Smooth muscle cell (in vitro differentiated cells): Measurements from ENCODE around the gene PHLDA2. TPM values are rescaled to one million over a fixed set of nuclear protein-coding genes. Genes with fewer than 3 reads are reported as not detected.
A peak's percentile ranks its signal among the peaks of the same experiment; 100 is the strongest.

Source experiments
- DNase-seq: peaks from one replicate; lab custom pipeline; 2025; ENCODE audit not compliant: unreplicated experiment; lab: John Stamatoyannopoulos, UW
- H2AFZ ChIP-seq: fragments of 200-600 bp; sonication (generic); 2 replicates; pipeline ENCODE4 v1.6.0; 2016; ENCODE audit warnings: antibody characterized with exemption, low read depth, mild to moderate bottlenecking
- H3F3A ChIP-seq: fragments of 200-600 bp; sonication (generic); 2 replicates; pipeline ENCODE4 v1.6.0; 2017; ENCODE audit warnings: antibody characterized with exemption, low read depth
- H3K27ac ChIP-seq: fragments of 200-600 bp; sonication (generic); 2 replicates; pipeline ENCODE4 v1.5.1; 2016; ENCODE audit warnings: low read depth, mild to moderate bottlenecking
- H3K27me3 ChIP-seq: fragments of 200-600 bp; sonication (generic); 2 replicates; pipeline ENCODE4 v1.6.1; 2016; ENCODE audit warnings: low read depth, mild to moderate bottlenecking
- H3K36me3 ChIP-seq: fragments of 200-600 bp; sonication (generic); 2 replicates; pipeline ENCODE4 v1.5.1; 2016; ENCODE audit warnings: low read depth
- H3K4me1 ChIP-seq: fragments of 200-600 bp; sonication (generic); 2 replicates; pipeline ENCODE4 v1.5.1; 2016; ENCODE audit warnings: low read depth
- H3K4me2 ChIP-seq: fragments of 200-600 bp; sonication (generic); 2 replicates; pipeline ENCODE4 v1.6.0; 2016; ENCODE audit warnings: mild to moderate bottlenecking
- H3K4me3 ChIP-seq: fragments of 200-600 bp; sonication (generic); 2 replicates; pipeline ENCODE4 v1.5.1; 2016; ENCODE audit warnings: mild to moderate bottlenecking
- H3K79me2 ChIP-seq: fragments of 200-600 bp; sonication (generic); 2 replicates; pipeline ENCODE4 v1.6.0; 2016; ENCODE audit warnings: low read depth, mild to moderate bottlenecking
- H3K9ac ChIP-seq: fragments of 200-600 bp; sonication (generic); 2 replicates; pipeline ENCODE4 v1.6.0; 2016; ENCODE audit warnings: low read depth
- H3K9me3 ChIP-seq: fragments of 200-600 bp; sonication (generic); replicated peaks from 2 replicates; pipeline ENCODE4 v1.5.1; 2016; ENCODE audit warnings: low read depth
- H4K20me1 ChIP-seq: fragments of 200-600 bp; sonication (generic); 2 replicates; pipeline ENCODE4 v1.6.0; 2016; ENCODE audit warnings: low read depth
- WGBS: methylation state at CpG from one replicate; pipeline ENCODE4 v1.1.7; 2016; ENCODE audit warnings: low lambda C conversion rate; 5-methylcytosine and 5-hydroxymethylcytosine counted together
- polyA plus RNA-seq: library from polyadenylated mRNA; unstranded; fragments of >200 nt; fragmentation: Nextera tagmentation; extraction: Ambion mirVana; gene quantifications from 2 replicates; pipeline ENCODE4 v1.2.1, GENCODE V29; 2016
- total RNA-seq: library from RNA; depleted of rRNA; stranded (reverse); fragments of >200 nt; gene quantifications from 2 replicates; pipeline ENCODE4 v1.2.3, GENCODE V29; 2014
- TF ChIP-seq, protein P1 (sequence below): fragments of 200-600 bp; sonication (generic); IDR thresholded peaks from 2 replicates; pipeline ENCODE4 v1.5.1; 2017; ENCODE audit warnings: borderline replicate concordance, mild to moderate bottlenecking, antibody characterized with exemption; ENCODE audit not compliant: insufficient read depth, poor library complexity, severe bottlenecking

PHLDA2 gene
- total and polyA plus RNA-seq, 2 experiments from 2014 or later = 11.0 to 89.3 TPM

DNA sequence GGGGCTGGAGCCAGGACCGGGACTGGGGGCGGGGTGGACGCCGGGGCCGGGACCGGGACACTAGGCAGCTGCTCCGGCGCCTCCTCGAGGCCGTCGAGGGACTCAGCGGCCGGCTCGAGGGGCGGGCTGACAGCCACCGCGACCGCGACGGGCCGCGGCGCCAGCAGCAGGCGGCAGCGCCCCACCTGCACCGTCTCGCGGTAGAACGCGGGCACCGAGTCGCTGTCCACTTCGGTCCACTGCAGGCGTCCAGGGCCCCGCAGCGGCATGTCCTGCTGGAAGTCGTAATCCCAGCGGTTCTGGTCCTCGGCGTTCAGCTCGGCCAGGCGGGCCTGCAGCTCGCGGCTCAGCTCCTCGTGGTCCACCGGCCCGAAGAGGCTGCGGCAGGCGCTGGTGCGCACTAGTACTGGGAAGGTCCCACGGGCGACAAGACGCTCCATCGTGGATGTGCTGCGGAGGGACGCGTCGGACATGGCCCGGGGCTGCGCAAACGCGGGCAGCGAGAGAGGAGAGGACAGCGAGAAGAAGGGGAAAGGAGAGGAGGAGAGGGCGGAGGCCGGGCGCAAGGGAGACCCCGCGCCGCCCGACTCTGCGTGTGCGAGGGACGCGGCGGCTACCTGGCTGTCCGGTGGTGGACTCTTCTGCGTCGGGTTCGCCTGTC lies 44.1 kb downstream of the PHLDA2 start:
- 2% methylated on average over 63 of the region's 80 CpGs for WGBS
- peaks cover 35% of the 10 kb centered on the region for H4K20me1 ChIP-seq
- no peak for DNase-seq
- H3K36me3 ChIP-seq = no peaks in the 10 kb centered on the region
- H3F3A ChIP-seq = peaks cover 20% of the 10 kb centered on the region
- H3K4me1 ChIP-seq = peaks cover 20% of the 10 kb centered on the region
- peak overlapping the region; percentile 95 for H3K4me3 ChIP-seq
- no peaks in the 10 kb centered on the region for H3K9me3 ChIP-seq
- peaks cover 25% of the 10 kb centered on the region for H3K79me2 ChIP-seq
- H3K27ac ChIP-seq = peak overlapping the region; percentile 12
- TF ChIP-seq, protein P1, sequence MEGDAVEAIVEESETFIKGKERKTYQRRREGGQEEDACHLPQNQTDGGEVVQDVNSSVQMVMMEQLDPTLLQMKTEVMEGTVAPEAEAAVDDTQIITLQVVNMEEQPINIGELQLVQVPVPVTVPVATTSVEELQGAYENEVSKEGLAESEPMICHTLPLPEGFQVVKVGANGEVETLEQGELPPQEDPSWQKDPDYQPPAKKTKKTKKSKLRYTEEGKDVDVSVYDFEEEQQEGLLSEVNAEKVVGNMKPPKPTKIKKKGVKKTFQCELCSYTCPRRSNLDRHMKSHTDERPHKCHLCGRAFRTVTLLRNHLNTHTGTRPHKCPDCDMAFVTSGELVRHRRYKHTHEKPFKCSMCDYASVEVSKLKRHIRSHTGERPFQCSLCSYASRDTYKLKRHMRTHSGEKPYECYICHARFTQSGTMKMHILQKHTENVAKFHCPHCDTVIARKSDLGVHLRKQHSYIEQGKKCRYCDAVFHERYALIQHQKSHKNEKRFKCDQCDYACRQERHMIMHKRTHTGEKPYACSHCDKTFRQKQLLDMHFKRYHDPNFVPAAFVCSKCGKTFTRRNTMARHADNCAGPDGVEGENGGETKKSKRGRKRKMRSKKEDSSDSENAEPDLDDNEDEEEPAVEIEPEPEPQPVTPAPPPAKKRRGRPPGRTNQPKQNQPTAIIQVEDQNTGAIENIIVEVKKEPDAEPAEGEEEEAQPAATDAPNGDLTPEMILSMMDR = peak; percentile 28
- H3K9ac ChIP-seq = peak overlapping the region; percentile 44
- H3K4me2 ChIP-seq = peak overlapping the region; percentile 91
- no peaks in the 10 kb centered on the region for H3K27me3 ChIP-seq
- no peak overlapping the region for H2AFZ ChIP-seq

DNA sequence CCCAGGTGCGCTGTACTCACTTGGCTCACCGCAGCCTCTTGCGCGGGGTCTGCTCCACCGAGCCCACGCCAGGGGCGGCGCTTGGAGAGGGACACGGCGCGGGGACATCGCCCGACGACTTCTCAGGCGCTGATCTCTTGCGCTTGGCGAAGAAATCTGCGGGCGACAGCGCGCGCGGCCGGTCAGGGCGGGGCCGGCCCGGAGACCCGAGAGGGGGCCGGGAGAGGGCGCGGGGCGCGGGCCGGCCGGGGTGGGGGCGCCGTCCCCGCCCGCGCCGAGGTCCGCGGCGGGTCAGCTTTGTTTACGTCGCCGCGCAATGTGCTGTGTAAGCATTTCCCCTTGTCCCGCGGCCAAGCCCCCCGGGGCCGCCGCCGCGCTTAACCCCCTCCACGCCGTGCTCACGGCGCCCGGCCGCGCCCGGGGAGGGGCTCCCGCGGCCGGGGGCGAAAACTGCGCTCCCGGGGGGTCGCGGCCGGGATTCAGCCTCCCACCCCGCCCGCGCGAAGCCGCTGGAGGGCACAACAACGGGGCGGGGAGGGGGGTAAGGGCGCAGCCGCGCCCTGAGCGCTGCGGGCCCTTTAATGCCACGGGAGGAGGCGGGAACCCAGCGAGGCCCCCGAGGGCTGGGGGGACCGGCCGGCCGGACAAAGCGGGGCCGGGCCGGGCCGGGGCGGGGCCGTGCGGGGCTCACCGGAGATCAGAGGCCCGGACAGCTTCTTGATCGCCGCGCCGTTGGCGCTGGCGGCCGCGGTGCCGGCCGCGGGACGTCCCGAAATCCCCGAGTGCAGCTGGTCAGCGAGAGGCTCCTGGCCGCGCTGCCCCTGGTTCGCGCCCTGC lies 45.0 kb downstream of the PHLDA2 start:
- H4K20me1 ChIP-seq = peaks cover 35% of the 10 kb centered on the region
- H3K79me2 ChIP-seq = peaks cover 25% of the 10 kb centered on the region
- under 1% methylated on average over 49 of the region's 119 CpGs for WGBS
- peaks cover 20% of the 10 kb centered on the region for H3K4me1 ChIP-seq
- H3K36me3 ChIP-seq = no peaks in the 10 kb centered on the region
- H3K9ac ChIP-seq = peak overlapping the region; percentile 77
- no peaks in the 10 kb centered on the region for H3K27me3 ChIP-seq
- H3K4me3 ChIP-seq = peak overlapping the region; percentile 95
- H3K4me2 ChIP-seq = peak overlapping the region; percentile 97
- H3F3A ChIP-seq = peaks cover 20% of the 10 kb centered on the region
- H3K27ac ChIP-seq = peak overlapping the region; percentile 12
- no peaks in the 10 kb centered on the region for H3K9me3 ChIP-seq
- TF ChIP-seq, protein P1 = no peak
- H2AFZ ChIP-seq = peak overlapping the region; percentile 62
- DNase-seq = no peak

GRCh38 chr11:2883640-2883978 lies 45.6 kb downstream of the PHLDA2 start:
- TF ChIP-seq, protein P1 = no peak

More at GRCh38 chr11:2883640-2883978, 45.6 kb downstream of the PHLDA2 start:
- H3K27me3 ChIP-seq = no peaks in the 10 kb centered on the region
- no peaks in the 10 kb centered on the region for H3K9me3 ChIP-seq
- peak overlapping the region; percentile 77 for H3K9ac ChIP-seq
- no peaks in the 10 kb centered on the region for H3K36me3 ChIP-seq
- peaks cover 20% of the 10 kb centered on the region for H3F3A ChIP-seq
- DNase-seq = no peak
- H3K27ac ChIP-seq = peak overlapping the region; percentile 12
- peak overlapping the region; percentile 97 for H3K4me2 ChIP-seq
- H2AFZ ChIP-seq = peak overlapping the region; percentile 8
- H4K20me1 ChIP-seq = peaks cover 35% of the 10 kb centered on the region
- 8% methylated on average over 23 of the region's 24 CpGs for WGBS
- H3K79me2 ChIP-seq = peaks cover 25% of the 10 kb centered on the region
- peaks cover 20% of the 10 kb centered on the region for H3K4me1 ChIP-seq
- peak overlapping the region; percentile 95 for H3K4me3 ChIP-seq
